ENCODE measurements around the gene CBLL1. TPM values are rescaled to one million over a fixed set of nuclear protein-coding genes. Genes with fewer than 3 reads are reported as not detected.
A peak's percentile ranks its signal among the peaks of the same experiment; 100 is the strongest.

CBLL1 gene
- total and polyA plus RNA-seq, 7 donors, result 10.1 to 32.6 (median 23.2) TPM

- DNase-seq (no peak), ATAC-seq (no peak)
- no peaks in the 10 kb centered on the region for H3K4me1 ChIP-seq
- TF ChIP-seq CTCF (IDR thresholded peaks at IDR 0.05), result no peak
- H3K27me3 ChIP-seq (ENCODE audit: insufficient read depth in 3 of 3, low read length in 2 of 3), result peaks cover 0 to 7% (median 0%) of the 10 kb centered on the region in 3 donors
- no peaks in the 10 kb centered on the region for H3K9me3 ChIP-seq
- no peak overlapping the region for H3K27ac ChIP-seq
- no peak overlapping the region for H3K4me3 ChIP-seq
- no peaks in the 10 kb centered on the region for H3K36me3 ChIP-seq (ENCODE audit: insufficient read depth in 1 of 2, low read depth in 1 of 2)
- intact Hi-C loops (cut with DNase I), result loop anchor here (10.0 kb wide), 2 partner anchors 143 to 523 kb away; partner anchors contain the start of gene BCAP29 (in 1 of the 2)
Measured at GRCh38 chr7:107728276-107728675, 15.7 kb upstream of the CBLL1 start.

GRCh38 chr7:107742678-107743566, 1.0 kb upstream of the CBLL1 start:
- ATAC-seq, result peak; percentile 44 to 58 (median 52)
- DNase-seq, result peak; percentile 54 to 74
- 15 to 16% (median 15%) methylated on average over 29 of the region's 29 CpGs for WGBS, 3 donors
- intact Hi-C loops (cut with DNase I), result loop anchor here (1.0 to 10.0 kb wide), 3 partner anchors 132 to 402 kb away; no protein-coding TSS in a partner anchor
- no peaks in the 10 kb centered on the region for H3K27me3 ChIP-seq (ENCODE audit: insufficient read depth in 3 of 3, low read length in 2 of 3)
- no peaks in the 10 kb centered on the region for H3K36me3 ChIP-seq (ENCODE audit: insufficient read depth in 1 of 2, low read depth in 1 of 2)
- peak overlapping the region; percentile 93 for H3K27ac ChIP-seq
- peak overlapping the region; percentile 91 for H3K4me3 ChIP-seq
- peaks cover 33% of the 10 kb centered on the region for H3K4me1 ChIP-seq
- H3K9me3 ChIP-seq, result no peaks in the 10 kb centered on the region
- TF ChIP-seq CTCF (IDR thresholded peaks at IDR 0.05), result no peak

GRCh38 chr7:107744345-107744750, 406 bp downstream of the CBLL1 start:
- ATAC-seq, result peak; percentile 45 to 63 (median 48)

DNA sequence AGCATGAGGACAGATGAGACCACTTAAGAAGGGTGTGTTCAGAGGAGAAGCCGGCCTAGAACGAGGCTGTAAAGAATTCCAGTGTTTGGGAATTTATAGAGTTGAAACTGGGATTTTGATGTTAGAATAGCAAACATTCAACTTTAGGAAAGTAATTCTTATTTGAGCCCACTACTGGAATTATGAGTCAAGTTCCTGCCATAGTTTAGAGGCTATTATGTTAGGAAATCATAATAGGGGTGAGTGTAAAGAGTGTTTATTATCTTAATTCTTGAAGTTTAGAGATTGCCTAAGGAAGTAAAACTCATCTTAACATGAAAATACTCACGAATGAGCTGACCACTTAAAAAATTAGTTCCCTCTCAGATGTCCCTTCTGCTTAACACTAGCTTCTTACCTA, 2.1 kb downstream of the CBLL1 start:
- Histone ChIP-seq H3K4me3 (peak overlapping the region; percentile 91), H3K9me3 (no peaks in the 10 kb centered on the region), H3K27me3 (ENCODE audit: insufficient read depth in 3 of 3, low read length in 2 of 3) (no peaks in the 10 kb centered on the region), H3K36me3 (ENCODE audit: insufficient read depth in 1 of 2, low read depth in 1 of 2) (peaks cover 0 to 24% of the 10 kb centered on the region in 2 donors), H3K27ac (no peak overlapping the region), H3K4me1 (peaks cover 33% of the 10 kb centered on the region)
- WGBS, 3 donors, result 45 to 67% (median 51%) methylated on average over 3 of the region's 3 CpGs
- ATAC-seq (no peak), DNase-seq (no peak)
- intact Hi-C loops (cut with DNase I), result loop anchor here in 1 of 2 donors (10.0 kb wide), 1 partner anchor 399 kb away; no protein-coding TSS in a partner anchor
- no peak for TF ChIP-seq CTCF (IDR thresholded peaks at IDR 0.05)

More at GRCh38 chr7:107744345-107744750, 406 bp downstream of the CBLL1 start:
- no peaks in the 10 kb centered on the region for H3K27me3 ChIP-seq (ENCODE audit: insufficient read depth in 3 of 3, low read length in 2 of 3)
- peak overlapping the region; percentile 93 for H3K27ac ChIP-seq
- H3K9me3 ChIP-seq, result no peaks in the 10 kb centered on the region
- peaks cover 33% of the 10 kb centered on the region for H3K4me1 ChIP-seq
- H3K36me3 ChIP-seq (ENCODE audit: insufficient read depth in 1 of 2, low read depth in 1 of 2), result peaks cover 0 to 8% of the 10 kb centered on the region in 2 donors
- WGBS, 3 donors, result 0% methylated on average over 22 of the region's 22 CpGs
- no peak for DNase-seq
- peak overlapping the region; percentile 91 for H3K4me3 ChIP-seq
- TF ChIP-seq CTCF (IDR thresholded peaks at IDR 0.05), result no peak
- intact Hi-C loops (cut with DNase I), result loop anchor here in 1 of 2 donors (5.0 to 10.0 kb wide), 2 partner anchors 133 to 400 kb away; no protein-coding TSS in a partner anchor
